HEK293T (cell line): ENCODE data around the gene PRRC2B.

Experiments
- CTCF ChIA-PET: fragments of 350-600 bp; formaldehyde crosslinking; extraction: SDS; loops from one replicate; lab custom pipeline; 2021; ENCODE audit warnings: antibody characterized with exemption, inconsistent platforms; lab: Yijun Ruan, JAX
- POLR2A ChIA-PET: fragments of 350-600 bp; formaldehyde crosslinking; extraction: SDS; loops from one replicate; lab custom pipeline; 2020; ENCODE audit warnings: antibody characterized with exemption, inconsistent platforms; lab: Yijun Ruan, JAX
- DNase-seq: peaks from one replicate; pipeline ENCODE4 v3.0.0; 2012; ENCODE audit warnings: mixed read lengths; ENCODE audit errors: extremely low spot score
- ARNT ChIP-seq: fragments of 450-650 bp; IDR thresholded peaks from 2 replicates; pipeline ENCODE4 v1.6.1; 2017; ENCODE audit warnings: mild to moderate bottlenecking
- BHLHE40 ChIP-seq: fragments of 450-650 bp; IDR thresholded peaks from 2 replicates; pipeline ENCODE4 v1.6.1; 2016; ENCODE audit warnings: mild to moderate bottlenecking, moderate library complexity, borderline replicate concordance
- CTBP1 ChIP-seq: fragments of 450-650 bp; IDR thresholded peaks from 2 replicates; pipeline ENCODE4 v1.6.1; 2016; ENCODE audit warnings: borderline replicate concordance
- ELF4 ChIP-seq: fragments of 450-650 bp; IDR thresholded peaks from 2 replicates; pipeline ENCODE4 v1.6.1; 2017; ENCODE audit warnings: antibody characterized with exemption
- FOXA1 ChIP-seq: fragments of 450-650 bp; IDR thresholded peaks from 2 replicates; pipeline ENCODE4 v1.6.1; 2016; ENCODE audit warnings: mild to moderate bottlenecking
- FOXK2 ChIP-seq: fragments of 450-650 bp; IDR thresholded peaks from 2 replicates; pipeline ENCODE4 v1.6.1; 2016; ENCODE audit warnings: mild to moderate bottlenecking
- FOXM1 ChIP-seq: fragments of 450-650 bp; IDR thresholded peaks from 2 replicates; pipeline ENCODE4 v1.6.1; 2017; ENCODE audit warnings: mild to moderate bottlenecking, borderline replicate concordance
- HDGF ChIP-seq: fragments of 450-650 bp; IDR thresholded peaks from 2 replicates; pipeline ENCODE4 v1.6.1; 2017; ENCODE audit warnings: antibody characterized with exemption, borderline replicate concordance
- L3MBTL2 ChIP-seq: fragments of 450-650 bp; conservative IDR thresholded peaks from 2 replicates; pipeline ENCODE4 v1.6.1; 2016; ENCODE audit warnings: mild to moderate bottlenecking
- LEF1 ChIP-seq: fragments of 450-650 bp; IDR thresholded peaks from 2 replicates; pipeline ENCODE4 v1.6.1; 2017; ENCODE audit warnings: mild to moderate bottlenecking, borderline replicate concordance
- NFRKB ChIP-seq: fragments of 450-650 bp; IDR thresholded peaks from 2 replicates; pipeline ENCODE4 v1.6.1; 2016; ENCODE audit warnings: mild to moderate bottlenecking, moderate library complexity
- SP1 ChIP-seq: fragments of 450-650 bp; IDR thresholded peaks from 2 replicates; pipeline ENCODE4 v1.6.1; 2017
- SUZ12 ChIP-seq: fragments of 450-650 bp; IDR thresholded peaks from 2 replicates; pipeline ENCODE4 v1.6.1; 2016; ENCODE audit warnings: mild to moderate bottlenecking
- TARDBP ChIP-seq: fragments of 450-650 bp; IDR thresholded peaks from 2 replicates; pipeline ENCODE4 v1.6.1; 2016
- ZNF384 ChIP-seq: fragments of 450-650 bp; IDR thresholded peaks from 2 replicates; pipeline ENCODE4 v1.6.1; 2016
- TF ChIP-seq, protein P1 (sequence below): fragments of 450-650 bp; IDR thresholded peaks from 2 replicates; pipeline ENCODE4 v1.6.1; 2016

The PRRC2B gene

DNA sequence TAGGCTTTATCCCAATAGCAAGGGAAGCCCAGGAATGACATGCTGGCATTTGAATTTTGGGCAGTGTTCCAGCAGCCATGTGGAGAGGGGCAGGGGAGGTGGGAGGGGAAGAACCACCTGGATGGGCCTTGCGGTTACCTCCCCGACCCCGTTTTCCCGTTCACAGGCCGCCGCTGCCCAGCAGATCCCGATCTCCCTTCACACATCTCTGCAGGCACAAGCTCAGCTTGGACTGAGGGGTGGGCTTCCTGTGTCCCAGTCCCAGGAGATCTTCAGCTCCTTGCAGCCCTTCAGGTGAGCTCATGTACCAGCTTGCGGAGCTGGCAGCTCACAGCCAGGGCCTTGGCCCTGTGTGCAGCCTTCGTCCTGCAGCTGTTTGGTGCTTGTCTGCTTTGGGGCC is 93.1 kb downstream of the PRRC2B start:
- TF ChIP-seq FOXA1 (no peak), HDGF (no peak), L3MBTL2 (no peak), LEF1 (no peak), SP1 (no peak), BHLHE40 (no peak), NFRKB (no peak), CTBP1 (no peak), ZNF384 (no peak), ELF4 (no peak), FOXM1 (no peak)
- TF ChIP-seq, protein P1, sequence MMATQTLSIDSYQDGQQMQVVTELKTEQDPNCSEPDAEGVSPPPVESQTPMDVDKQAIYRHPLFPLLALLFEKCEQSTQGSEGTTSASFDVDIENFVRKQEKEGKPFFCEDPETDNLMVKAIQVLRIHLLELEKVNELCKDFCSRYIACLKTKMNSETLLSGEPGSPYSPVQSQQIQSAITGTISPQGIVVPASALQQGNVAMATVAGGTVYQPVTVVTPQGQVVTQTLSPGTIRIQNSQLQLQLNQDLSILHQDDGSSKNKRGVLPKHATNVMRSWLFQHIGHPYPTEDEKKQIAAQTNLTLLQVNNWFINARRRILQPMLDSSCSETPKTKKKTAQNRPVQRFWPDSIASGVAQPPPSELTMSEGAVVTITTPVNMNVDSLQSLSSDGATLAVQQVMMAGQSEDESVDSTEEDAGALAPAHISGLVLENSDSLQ, result no peak
- POLR2A ChIA-PET, result no interaction called here
- DNase-seq, result no peak
- CTCF ChIA-PET, result no interaction called here

DNA sequence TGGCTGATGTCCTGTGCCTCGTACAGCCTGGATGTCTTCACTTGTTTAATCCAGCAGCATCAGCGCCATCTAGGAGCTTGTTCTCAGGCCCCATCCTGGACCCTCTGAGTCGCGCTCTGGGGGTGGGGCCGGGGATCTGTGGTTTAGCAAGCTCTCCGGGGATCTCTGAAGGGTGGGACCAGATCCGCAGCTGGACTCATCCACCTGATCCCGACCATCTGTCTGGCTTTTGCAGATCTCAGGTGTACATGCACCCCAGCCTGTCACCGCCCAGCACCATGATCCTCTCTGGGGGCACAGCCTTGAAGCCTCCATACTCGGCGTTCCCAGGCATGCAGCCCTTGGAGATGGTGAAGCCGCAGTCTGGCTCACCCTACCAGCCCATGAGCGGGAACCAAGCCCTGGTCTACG is 93.7 kb downstream of the PRRC2B start:
- TF ChIP-seq ARNT, result no peak
- TF ChIP-seq L3MBTL2, result no peak
- TF ChIP-seq ELF4, result no peak
- no peak for TF ChIP-seq SUZ12
- TF ChIP-seq FOXA1, result no peak
- no peak for TF ChIP-seq FOXK2
- no peak for TF ChIP-seq NFRKB
- no peak for TF ChIP-seq ZNF384
- TF ChIP-seq LEF1, result no peak
- TF ChIP-seq, protein P1, result no peak
- TF ChIP-seq HDGF, result no peak
- TF ChIP-seq FOXM1, result no peak
- TF ChIP-seq CTBP1, result no peak
- no peak for TF ChIP-seq TARDBP
- no peak for TF ChIP-seq SP1
- TF ChIP-seq BHLHE40, result no peak
- CTCF ChIA-PET, result no interaction called here

DNA sequence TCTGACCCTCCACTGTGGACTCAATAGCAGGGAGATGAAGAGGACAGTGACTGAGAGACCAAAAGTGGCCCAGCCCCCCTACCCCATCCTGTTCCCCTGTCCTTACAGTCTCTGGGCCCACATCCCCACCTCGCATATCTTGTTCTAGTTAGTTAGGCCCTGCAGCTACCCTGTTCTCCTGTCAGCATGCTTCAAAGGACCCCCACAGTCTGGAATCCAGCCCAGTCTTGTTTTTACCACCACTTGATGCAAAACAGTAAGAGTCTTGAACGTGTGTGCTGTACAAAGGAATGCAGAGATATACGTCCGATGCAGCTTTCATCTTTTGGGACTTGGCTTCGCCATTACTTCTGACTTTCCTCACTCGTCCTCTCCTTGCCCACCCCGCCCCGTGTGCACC is 96.6 kb downstream of the PRRC2B start:
- TF ChIP-seq BHLHE40, result no peak
- TF ChIP-seq, protein P1, result no peak
- TF ChIP-seq ARNT, result no peak
- TF ChIP-seq L3MBTL2, result no peak
- DNase-seq, result no peak
- ChIA-PET POLR2A (interaction anchor here (1.4 kb wide), 1 partner anchor 8 kb away, joined by 5 read pairs; no protein-coding TSS in a partner anchor), CTCF (no interaction called here)

More for the DNA sequence above, 93.7 kb downstream of the PRRC2B start:
- POLR2A ChIA-PET, result no interaction called here
- no peak for DNase-seq

DNA sequence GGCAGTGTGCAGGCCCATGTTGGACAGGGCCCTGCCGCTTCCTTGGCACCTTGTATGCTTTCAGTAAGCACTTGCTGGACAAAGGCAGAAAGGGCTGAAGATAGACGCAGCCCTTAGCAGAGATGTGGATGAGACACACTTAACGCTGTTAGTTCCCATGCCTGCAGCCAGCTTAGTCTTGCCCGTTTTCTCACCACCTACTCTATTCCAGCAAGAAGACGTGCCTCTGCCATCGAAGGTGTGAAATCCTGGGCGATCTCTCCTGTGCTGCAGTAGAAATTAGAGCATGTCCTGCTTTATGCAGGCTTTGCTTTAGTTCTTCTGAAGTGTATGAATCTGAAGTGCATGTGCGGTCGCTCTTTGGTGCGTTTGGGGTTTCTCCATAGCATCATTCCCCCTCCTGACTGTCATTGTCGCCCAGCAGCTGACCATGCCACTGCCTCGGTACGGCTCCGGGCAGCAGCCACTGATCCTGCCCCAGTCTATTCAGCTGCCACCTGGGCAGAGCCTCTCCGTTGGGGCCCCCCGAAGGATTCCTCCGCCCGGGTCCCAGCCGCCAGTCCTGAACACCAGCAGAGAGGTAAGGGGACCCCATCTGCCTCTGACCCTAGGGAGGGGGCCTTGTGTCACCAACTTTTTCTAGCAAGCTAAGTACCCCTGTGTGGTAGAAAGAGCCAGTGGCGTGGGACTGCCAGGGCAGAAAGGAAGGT is 97.3 kb downstream of the PRRC2B start:
- no peak for DNase-seq
- no peak for TF ChIP-seq TARDBP
- POLR2A ChIA-PET, result no interaction called here
- CTCF ChIA-PET, result no interaction called here

DNA sequence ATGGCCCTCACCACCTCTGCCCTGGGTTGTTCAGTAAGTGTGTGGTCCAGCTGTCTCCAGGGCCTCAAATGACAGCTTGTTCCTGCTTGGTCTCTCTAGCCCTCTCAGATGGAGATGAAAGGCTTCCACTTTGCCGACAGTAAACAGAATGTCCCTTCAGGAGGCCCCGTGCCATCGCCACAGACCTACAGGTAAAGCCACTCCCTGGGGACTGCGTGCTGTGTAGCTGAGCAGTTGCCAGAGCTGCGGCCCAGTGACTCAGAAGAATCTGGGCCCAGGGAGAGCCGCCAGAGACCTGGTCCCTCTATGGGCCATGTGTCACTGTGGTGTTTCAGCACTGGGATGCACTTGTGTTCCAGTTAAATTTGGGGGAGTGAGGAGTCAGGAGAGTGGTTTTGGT is 98.2 kb downstream of the PRRC2B start:
- no peak for TF ChIP-seq BHLHE40
- no peak for TF ChIP-seq LEF1
- TF ChIP-seq, protein P1, result no peak
- TF ChIP-seq FOXM1, result no peak
- TF ChIP-seq CTBP1, result no peak
- no peak for TF ChIP-seq ELF4
- POLR2A ChIA-PET, result no interaction called here
- CTCF ChIA-PET, result no interaction called here
- no peak for DNase-seq

DNA sequence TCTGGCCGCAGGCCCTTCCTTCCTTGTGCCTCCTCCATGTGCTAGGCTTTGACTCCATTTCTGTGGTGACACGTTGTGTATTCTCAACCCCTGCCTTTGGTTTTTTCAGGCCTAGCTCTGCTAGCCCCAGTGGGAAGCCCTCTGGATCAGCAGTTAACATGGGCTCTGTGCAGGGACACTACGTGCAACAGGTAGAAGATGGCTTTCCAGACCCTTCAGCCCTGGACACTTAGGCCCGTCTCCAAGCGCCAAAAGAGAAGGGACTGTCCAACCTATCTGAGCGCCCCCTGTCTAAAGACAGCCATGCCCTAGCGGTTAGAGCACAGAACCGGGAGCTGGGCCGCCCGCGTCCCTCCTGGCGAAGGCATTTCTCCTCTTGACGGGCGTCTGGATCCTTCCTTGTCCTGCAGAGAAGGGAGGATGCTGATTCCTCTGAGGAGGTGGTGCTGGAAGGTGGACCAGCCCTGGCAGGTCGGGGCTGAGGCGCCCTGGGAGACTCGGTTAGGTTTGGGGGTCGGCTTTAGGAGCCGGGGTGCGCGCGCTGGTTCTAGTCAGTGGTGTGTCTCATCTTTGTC is 100.5 kb downstream of the PRRC2B start:
- TF ChIP-seq ARNT, result no peak
- TF ChIP-seq FOXK2, result no peak
- no peak for TF ChIP-seq HDGF
- no peak for TF ChIP-seq FOXA1
- TF ChIP-seq NFRKB, result no peak
- TF ChIP-seq L3MBTL2, result no peak
- TF ChIP-seq, protein P1, result no peak
- no peak for TF ChIP-seq ZNF384
- TF ChIP-seq FOXM1, result no peak
- no peak for TF ChIP-seq SP1
- no peak for TF ChIP-seq TARDBP
- TF ChIP-seq ELF4, result no peak
- no peak for TF ChIP-seq CTBP1
- no peak for TF ChIP-seq SUZ12
- TF ChIP-seq BHLHE40, result no peak
- TF ChIP-seq LEF1, result no peak
- ChIA-PET CTCF (no interaction called here), POLR2A (no interaction called here)
- DNase-seq, result no peak
